GM19240 (cell line): ENCODE measurements around the gene CCDC60.

Experiments
- DNase-seq: peaks from one replicate; pipeline ENCODE4 v3.0.0; 2011; ENCODE audit warnings: low spot score; ENCODE audit not compliant: insufficient read length

Gene CCDC60

DNA sequence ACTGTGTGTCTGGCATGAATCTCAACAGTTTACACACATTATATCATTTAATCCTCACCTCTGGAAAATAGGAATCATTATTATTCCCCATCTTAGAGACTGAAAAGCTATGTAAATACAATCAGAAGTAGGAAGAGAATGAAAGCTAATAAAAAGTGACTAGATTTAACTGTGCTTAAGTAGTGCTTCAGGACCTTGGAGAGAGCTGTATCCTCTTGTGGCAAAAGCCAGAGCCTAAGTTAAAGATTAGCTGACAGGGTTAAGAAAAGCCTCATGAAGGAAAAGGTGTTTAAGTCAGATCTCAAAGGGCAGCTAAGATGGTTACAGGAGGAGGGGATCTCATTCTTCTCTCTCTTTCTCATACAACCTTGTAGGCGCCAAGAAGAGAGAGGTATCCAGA lies 193.7 kb downstream of the CCDC60 start:
- DNase-seq: no peak

GRCh38 chr12:119540476-119540875 lies 205.9 kb downstream of the CCDC60 start:
- no peak for DNase-seq

GRCh38 chr12:119544765-119545625 lies 210.5 kb downstream of the CCDC60 start:
- DNase-seq: peak; percentile 73

- DNase-seq: no peak
Measured at GRCh38 chr12:119546340-119546739, 211.8 kb downstream of the CCDC60 start.

GRCh38 chr12:119547001-119547400 lies 212.5 kb downstream of the CCDC60 start:
- DNase-seq: no peak

- DNase-seq: no peak
Measured at GRCh38 chr12:119556854-119557253, 222.3 kb downstream of the CCDC60 start.

DNA sequence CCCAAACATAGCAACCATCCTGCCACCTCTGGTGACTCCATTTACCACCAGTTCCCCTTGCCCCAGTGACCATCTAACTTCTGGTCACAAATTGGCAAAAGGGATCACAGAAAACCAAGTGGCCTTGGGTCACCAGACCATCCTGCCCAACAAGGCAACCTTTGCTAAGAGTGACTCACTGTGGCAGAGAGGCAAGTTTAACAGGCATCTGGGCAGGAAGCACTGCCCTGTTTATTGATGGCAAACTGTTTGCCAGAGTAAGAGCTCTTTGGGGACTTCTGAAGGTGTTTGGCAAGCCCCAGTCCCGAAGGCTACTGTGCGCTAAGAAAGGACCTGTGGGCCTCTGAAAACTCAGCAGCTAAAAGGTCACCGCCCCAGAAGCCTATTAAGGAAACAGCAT lies 230.9 kb downstream of the CCDC60 start:
- no peak for DNase-seq

GRCh38 chr12:119570771-119571170 lies 236.2 kb downstream of the CCDC60 start:
- no peak for DNase-seq

GRCh38 chr12:119573086-119573485 lies 238.6 kb downstream of the CCDC60 start:
- DNase-seq: no peak

GRCh38 chr12:119574255-119574654 lies 239.7 kb downstream of the CCDC60 start:
- no peak for DNase-seq

- DNase-seq: no peak
Measured at GRCh38 chr12:119576118-119576810, 241.7 kb downstream of the CCDC60 start.

GRCh38 chr12:119576915-119577314 lies 242.4 kb downstream of the CCDC60 start:
- no peak for DNase-seq

GRCh38 chr12:119578112-119578511 lies 243.6 kb downstream of the CCDC60 start:
- DNase-seq: no peak

DNA sequence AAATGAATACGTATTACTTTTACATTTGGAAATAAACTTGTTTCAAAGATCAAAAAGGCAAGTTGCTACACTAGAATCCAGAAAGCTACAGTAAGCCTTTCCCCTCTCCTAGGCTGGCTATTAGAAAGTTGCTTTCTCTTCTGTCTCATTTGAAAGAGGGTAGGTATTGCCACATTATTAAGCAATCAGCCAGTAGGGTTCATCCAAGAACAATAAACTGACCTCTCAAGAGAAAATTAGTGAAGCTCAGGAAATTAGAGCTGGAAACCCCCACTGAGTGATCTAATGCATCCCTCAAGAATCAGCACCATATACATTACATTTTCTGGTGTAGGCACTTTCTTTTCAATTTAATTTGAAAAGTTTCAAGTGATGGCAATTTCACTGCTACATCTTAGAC lies 254.6 kb downstream of the CCDC60 start:
- no peak for DNase-seq

DNA sequence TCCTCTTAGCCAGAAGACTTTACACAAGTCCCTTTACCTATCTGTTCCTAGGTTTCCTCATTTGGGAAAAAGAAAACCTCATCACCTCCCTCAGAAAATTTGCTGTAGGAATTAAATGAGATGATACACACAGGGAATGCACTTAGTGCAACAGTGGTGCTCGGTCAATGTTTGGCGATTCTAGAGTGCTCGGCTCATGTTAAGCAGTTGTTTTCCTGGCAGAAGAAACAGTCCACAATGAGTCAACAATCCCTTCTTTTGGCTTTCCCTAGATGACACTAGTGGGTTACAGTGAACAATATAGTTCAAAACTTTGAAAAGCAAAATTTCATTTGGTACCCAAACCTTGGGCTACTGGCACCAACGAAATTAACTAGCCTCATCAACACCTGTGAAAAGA lies 255.1 kb downstream of the CCDC60 start:
- no peak for DNase-seq
